ENCODE results near the gene SMIM33.

DNA sequence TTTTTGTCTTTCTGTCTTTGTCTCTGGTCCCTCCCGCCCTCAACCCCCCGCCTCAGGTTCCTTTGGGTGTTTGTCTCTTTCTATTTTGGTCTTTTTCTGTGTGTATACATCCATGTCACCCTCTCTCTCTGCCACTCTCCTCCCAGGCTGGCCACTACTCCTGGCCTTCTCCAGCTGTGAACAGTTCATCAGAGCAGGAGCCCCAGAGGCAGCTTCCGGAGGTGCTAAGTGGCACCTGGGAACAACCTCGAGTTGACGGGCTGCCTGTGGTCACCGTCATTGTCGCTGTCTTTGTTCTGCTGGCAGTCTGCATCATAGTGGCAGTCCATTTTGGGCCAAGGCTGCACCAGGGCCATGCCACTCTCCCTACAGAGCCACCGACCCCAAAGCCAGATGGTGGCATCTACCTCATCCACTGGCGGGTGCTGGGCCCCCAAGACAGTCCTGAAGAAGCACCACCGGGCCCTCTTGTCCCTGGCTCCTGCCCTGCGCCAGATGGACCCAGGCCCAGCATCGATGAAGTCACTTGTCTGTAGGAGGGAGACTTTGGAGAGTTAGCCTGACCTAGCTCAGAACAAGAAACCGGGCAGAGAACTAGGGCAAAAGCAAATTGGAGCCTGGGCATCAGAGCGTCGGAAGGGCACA is 1.7 kb downstream of the SMIM33 start:
- TF ChIP-seq CTCF (IDR thresholded peaks at IDR 0.05) (no peak), EP300 (IDR thresholded peaks at IDR 0.05) (no peak)

All from upper lobe of left lung (tissue), 4 donors.